PC-3 (cell line): ENCODE results near the gene LMNA. TPM values are rescaled to one million over a fixed set of nuclear protein-coding genes. Genes with fewer than 3 reads are reported as not detected.

ENCODE experiments used
- ATAC-seq: fragments of 200-7000 bp; cut with Tn5 transposase; 2 replicates; pipeline ENCODE4 v1.9.1; 2020; ENCODE audit warnings: mild to moderate bottlenecking, moderate library complexity
- BruUV-seq: library from RNA; stranded (reverse); fragments of 400-500 nt; replicated peaks from 2 replicates; lab custom pipeline; 2021; lab: Mats Ljungman, UMichigan
- CTCF ChIA-PET: fragments of 300-600 bp; sonication (Branson Sonifier 250); formaldehyde crosslinking; loops from one replicate; lab custom pipeline; 2022; ENCODE audit warnings: antibody characterized with exemption; lab: Charles Lee
- POLR2A ChIA-PET: fragments of 300-600 bp; sonication (Branson Sonifier 250); formaldehyde crosslinking; loops from one replicate; lab custom pipeline; 2022; ENCODE audit warnings: antibody characterized with exemption; ENCODE audit not compliant: unreplicated experiment; lab: Charles Lee
- DNase-seq: peaks from one replicate; pipeline ENCODE4 v3.0.0-alpha.2; 2015
- H2AFZ ChIP-seq: fragments of 300-600 bp; sonication (generic); 2 replicates; pipeline ENCODE4 v1.6.0; 2016; ENCODE audit warnings: antibody characterized with exemption, low read length
- H3F3A ChIP-seq: fragments of 300-600 bp; sonication (generic); one replicate; pipeline ENCODE4 v1.6.0; 2017; ENCODE audit warnings: antibody characterized with exemption, low read length, control low read depth, mild to moderate bottlenecking; ENCODE audit not compliant: unreplicated experiment
- H3K27ac ChIP-seq: fragments of 300-600 bp; sonication (generic); 2 replicates; pipeline ENCODE4 v1.5.1; 2016; ENCODE audit warnings: mild to moderate bottlenecking, low read length
- H3K27me3 ChIP-seq: fragments of 300-600 bp; sonication (generic); 2 replicates; pipeline ENCODE4 v1.6.1; 2016; ENCODE audit warnings: low read length, mixed read lengths
- H3K36me3 ChIP-seq: fragments of 300-600 bp; sonication (generic); 2 replicates; pipeline ENCODE4 v1.6.1; 2016; ENCODE audit warnings: low read depth, mixed run types, low read length, mixed read lengths
- H3K4me1 ChIP-seq: fragments of 300-600 bp; sonication (generic); 2 replicates; pipeline ENCODE4 v1.5.1; 2016; ENCODE audit warnings: low read length; ENCODE audit not compliant: insufficient read depth
- H3K4me2 ChIP-seq: fragments of 300-600 bp; sonication (generic); 2 replicates; pipeline ENCODE4 v1.6.0; 2016; ENCODE audit warnings: low read length
- H3K4me3 ChIP-seq: fragments of 300-600 bp; sonication (generic); 2 replicates; pipeline ENCODE4 v1.5.1; 2016; ENCODE audit warnings: mild to moderate bottlenecking, low read length, mixed read lengths
- H3K79me2 ChIP-seq: fragments of 300-600 bp; sonication (generic); 2 replicates; pipeline ENCODE4 v1.6.1; 2017; ENCODE audit warnings: low read length, mixed read lengths
- H3K9ac ChIP-seq: fragments of 300-600 bp; sonication (generic); 2 replicates; pipeline ENCODE4 v1.6.0; 2016; ENCODE audit warnings: mild to moderate bottlenecking, low read length
- H3K9me2 ChIP-seq: fragments of 300-600 bp; sonication (generic); replicated peaks from 2 replicates; pipeline ENCODE4 v1.6.1; 2016; ENCODE audit warnings: mixed run types, low read length, mixed read lengths
- H3K9me3 ChIP-seq: fragments of 300-600 bp; sonication (generic); 2 replicates; pipeline ENCODE4 v1.6.1; 2016; ENCODE audit warnings: low read length, mixed read lengths
- H4K20me1 ChIP-seq: fragments of 300-600 bp; sonication (generic); 2 replicates; pipeline ENCODE4 v1.6.1; 2016; ENCODE audit warnings: low read length, mixed read lengths
- EZH2 ChIP-seq: fragments of 300-600 bp; sonication (generic); IDR thresholded peaks from one replicate; pipeline ENCODE4 v1.6.1; 2017; ENCODE audit warnings: antibody characterized with exemption, mild to moderate bottlenecking, low read length; ENCODE audit not compliant: unreplicated experiment
- EZH2phosphoT487 ChIP-seq: fragments of 300-600 bp; sonication (generic); IDR thresholded peaks from 2 replicates; pipeline ENCODE4 v1.6.1; 2018; ENCODE audit warnings: mild to moderate bottlenecking, antibody characterized with exemption, low read length, borderline replicate concordance
- intact Hi-C: fragments of 100-400 bp; cut with micrococcal nuclease; formaldehyde crosslinking; loops from 2 replicates; pipeline ENCODE4 v1.9.0; 2023
- total RNA-seq: library from RNA; depleted of rRNA; stranded (reverse); fragments of >200 nt; gene quantifications from 2 replicates; pipeline ENCODE4 v1.2.3, GENCODE V29; 2014
- TF ChIP-seq, protein P1 (sequence below): fragments of 300-600 bp; sonication (generic); conservative IDR thresholded peaks from 2 replicates; pipeline ENCODE4 v1.5.1; 2017; ENCODE audit warnings: antibody characterized with exemption, low read depth, mild to moderate bottlenecking, low read length

Gene LMNA
- total RNA-seq, 1 experiment from 2014 or later: 864 TPM

DNA sequence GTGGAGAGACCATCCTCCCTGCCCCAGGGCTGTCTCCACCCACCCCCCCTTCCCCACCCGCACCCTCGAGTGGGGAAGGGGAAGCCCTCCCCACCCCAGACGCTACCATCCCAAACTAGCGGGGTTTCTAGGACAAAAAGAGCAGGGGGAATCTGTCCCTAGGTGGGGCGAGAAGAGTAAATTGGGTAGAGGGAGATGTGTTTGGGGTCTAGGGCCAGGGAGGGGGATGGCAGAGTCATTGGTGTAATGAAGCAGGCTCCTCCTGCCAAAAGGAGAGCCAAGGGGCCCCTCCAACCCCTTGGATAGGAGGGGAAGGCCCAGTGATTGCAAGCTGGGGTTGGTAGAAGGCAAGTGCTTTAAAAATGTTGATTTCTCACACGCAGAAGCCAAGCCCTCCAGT is 42.3 kb upstream of the LMNA start:
- no peak for ATAC-seq
- H3K79me2 ChIP-seq: no peaks in the 10 kb centered on the region
- intact Hi-C loops: no loop called here
- no peak overlapping the region for H3K27ac ChIP-seq
- H4K20me1 ChIP-seq: no peaks in the 10 kb centered on the region
- no peak for DNase-seq
- H3K4me2 ChIP-seq: no peak overlapping the region
- H3K36me3 ChIP-seq: peaks cover 10% of the 10 kb centered on the region
- no peaks in the 10 kb centered on the region for H3K27me3 ChIP-seq
- no peak overlapping the region for H2AFZ ChIP-seq
- H3K4me1 ChIP-seq: no peaks in the 10 kb centered on the region; the same call in 1 of the 2 replicates
- ChIA-PET POLR2A (no interaction called here), CTCF (no interaction called here)
- no peaks in the 10 kb centered on the region for H3K9me2 ChIP-seq
- no peaks in the 10 kb centered on the region for H3K9me3 ChIP-seq
- TF ChIP-seq EZH2 (no peak), EZH2phosphoT487 (no peak)
- no peak overlapping the region for H3K4me3 ChIP-seq
- no TSS peak for BruUV-seq
- peaks cover 3% of the 10 kb centered on the region for H3F3A ChIP-seq
- H3K9ac ChIP-seq: no peak overlapping the region

DNA sequence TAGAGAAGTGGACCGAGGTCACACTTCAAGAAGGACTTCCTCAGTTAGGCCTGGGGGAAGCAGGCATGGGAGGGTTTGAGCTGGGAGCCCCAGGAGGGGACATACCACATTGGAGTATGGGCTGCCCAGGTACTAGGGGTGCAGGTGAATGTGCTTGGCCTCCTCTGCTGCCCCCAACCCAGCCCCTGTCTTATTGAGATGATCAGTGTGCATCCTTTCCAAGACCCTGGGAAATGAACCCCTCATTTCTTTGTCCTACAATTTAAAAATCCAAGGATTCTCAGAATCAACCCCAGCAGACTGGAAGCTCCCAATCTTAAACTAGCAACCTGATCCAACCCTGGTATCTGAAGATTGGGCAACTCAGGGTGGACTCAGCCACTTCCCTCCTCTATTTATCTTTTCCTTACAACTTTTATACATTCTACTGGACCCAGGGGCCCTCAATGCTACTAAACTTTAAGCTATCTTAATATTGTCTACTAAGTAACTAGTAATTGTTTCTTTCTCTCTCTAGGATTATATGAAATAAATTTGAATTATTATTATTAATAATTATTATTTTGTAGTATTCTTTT is 41.3 kb upstream of the LMNA start:
- Histone ChIP-seq H2AFZ (no peak overlapping the region), H3K27ac (no peak overlapping the region), H3K27me3 (no peaks in the 10 kb centered on the region), H3K9ac (no peak overlapping the region), H3K36me3 (peaks cover 13% of the 10 kb centered on the region), H3K79me2 (no peaks in the 10 kb centered on the region), H3F3A (peaks cover 3% of the 10 kb centered on the region), H4K20me1 (no peaks in the 10 kb centered on the region), H3K9me3 (no peaks in the 10 kb centered on the region), H3K4me2 (no peak overlapping the region), H3K4me1 (no peaks in the 10 kb centered on the region), H3K4me3 (no peak overlapping the region), H3K9me2 (no peaks in the 10 kb centered on the region)
- ATAC-seq: no peak
- CTCF ChIA-PET: interaction anchor here (0.5 kb wide), 1 partner anchor 152 kb away, joined by 5 read pairs; no protein-coding TSS in a partner anchor
- no peak for DNase-seq
- POLR2A ChIA-PET: no interaction called here
- no TSS peak for BruUV-seq
- intact Hi-C loops: no loop called here
- TF ChIP-seq, protein P1, sequence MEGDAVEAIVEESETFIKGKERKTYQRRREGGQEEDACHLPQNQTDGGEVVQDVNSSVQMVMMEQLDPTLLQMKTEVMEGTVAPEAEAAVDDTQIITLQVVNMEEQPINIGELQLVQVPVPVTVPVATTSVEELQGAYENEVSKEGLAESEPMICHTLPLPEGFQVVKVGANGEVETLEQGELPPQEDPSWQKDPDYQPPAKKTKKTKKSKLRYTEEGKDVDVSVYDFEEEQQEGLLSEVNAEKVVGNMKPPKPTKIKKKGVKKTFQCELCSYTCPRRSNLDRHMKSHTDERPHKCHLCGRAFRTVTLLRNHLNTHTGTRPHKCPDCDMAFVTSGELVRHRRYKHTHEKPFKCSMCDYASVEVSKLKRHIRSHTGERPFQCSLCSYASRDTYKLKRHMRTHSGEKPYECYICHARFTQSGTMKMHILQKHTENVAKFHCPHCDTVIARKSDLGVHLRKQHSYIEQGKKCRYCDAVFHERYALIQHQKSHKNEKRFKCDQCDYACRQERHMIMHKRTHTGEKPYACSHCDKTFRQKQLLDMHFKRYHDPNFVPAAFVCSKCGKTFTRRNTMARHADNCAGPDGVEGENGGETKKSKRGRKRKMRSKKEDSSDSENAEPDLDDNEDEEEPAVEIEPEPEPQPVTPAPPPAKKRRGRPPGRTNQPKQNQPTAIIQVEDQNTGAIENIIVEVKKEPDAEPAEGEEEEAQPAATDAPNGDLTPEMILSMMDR: no peak
- no peak for TF ChIP-seq EZH2
- no peak for TF ChIP-seq EZH2phosphoT487

DNA sequence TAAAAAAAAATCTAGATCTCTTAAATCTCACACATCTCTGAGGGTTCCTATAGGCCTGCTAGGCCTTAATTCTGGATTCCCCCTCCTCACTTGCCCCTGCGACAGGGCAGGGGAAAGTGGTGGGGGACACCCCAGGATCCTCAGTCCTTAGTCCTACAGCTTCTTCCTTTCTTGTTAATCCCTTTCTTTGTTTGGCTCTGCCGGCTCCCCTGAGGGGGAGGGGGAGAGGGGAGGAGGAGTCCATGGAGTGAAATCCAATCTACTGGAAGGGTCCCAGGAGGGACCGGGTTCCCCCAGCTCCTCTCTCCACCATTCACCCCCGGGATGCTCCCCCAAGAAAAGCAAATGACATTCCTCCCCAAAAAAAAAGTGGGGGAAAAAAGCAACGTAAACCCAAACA is 40.8 kb upstream of the LMNA start:
- Histone ChIP-seq H2AFZ (no peak overlapping the region), H3K4me3 (no peak overlapping the region), H4K20me1 (no peaks in the 10 kb centered on the region), H3K27me3 (no peaks in the 10 kb centered on the region), H3K9ac (no peak overlapping the region), H3K4me1 (no peaks in the 10 kb centered on the region), H3K79me2 (no peaks in the 10 kb centered on the region), H3K4me2 (no peak overlapping the region), H3K9me2 (no peaks in the 10 kb centered on the region), H3K9me3 (no peaks in the 10 kb centered on the region), H3F3A (peaks cover 3% of the 10 kb centered on the region), H3K36me3 (peaks cover 13% of the 10 kb centered on the region), H3K27ac (no peak overlapping the region)
- TF ChIP-seq, protein P1: no peak
- TF ChIP-seq EZH2phosphoT487 (no peak), EZH2 (no peak)
- intact Hi-C loops: no loop called here
- CTCF ChIA-PET: no interaction called here
- DNase-seq (no peak), ATAC-seq (no peak)
- POLR2A ChIA-PET: no interaction called here
- no TSS peak for BruUV-seq
